Sigmoid colon (tissue), 7 donors: ENCODE measurements around the gene PTPRH. TPM values are rescaled to one million over a fixed set of nuclear protein-coding genes. Genes with fewer than 3 reads are reported as not detected.

Experiments
- DNase-seq: peaks from one replicate; pipeline ENCODE4 v3.0.0-alpha.2; 2019
- H3K27ac ChIP-seq, 4 donors: fragments of 200-600 bp; sonication (generic); one replicate each; pipeline ENCODE4 v1.5.1; 2016 to 2019; ENCODE audit warnings: mild to moderate bottlenecking in 1 of 4
- H3K27me3 ChIP-seq, 3 donors: fragments of 200-600 bp; sonication (generic); one replicate each; pipeline ENCODE4 v1.5.1; 2019; ENCODE audit warnings: mild to moderate bottlenecking in 1 of 3
- H3K36me3 ChIP-seq, 4 donors: fragments of 200-600 bp; sonication (generic); one replicate each; pipeline ENCODE4 v1.5.1; 2016 to 2019
- H3K4me1 ChIP-seq, 4 donors: fragments of 200-600 bp; sonication (generic); one replicate each; pipeline ENCODE4 v1.5.1; 2017 to 2019
- H3K4me3 ChIP-seq, 4 donors: fragments of 200-600 bp; sonication (generic); one replicate each; pipeline ENCODE4 v1.5.1; 2017 to 2019; ENCODE audit warnings: mild to moderate bottlenecking in 2 of 4, moderate library complexity in 1 of 4
- H3K9me3 ChIP-seq, 4 donors: fragments of 200-600 bp in 3 of 4; sonication (generic) in 3 of 4; one replicate each; pipeline versions ENCODE4 v1.5.1 to v1.6.1; 2013 to 2019
- CTCF ChIP-seq, 4 experiments: fragments of 450-650 bp in 3 of 4; fragments of 200-600 bp in 1 of 4; IDR thresholded peaks; one replicate each; pipeline ENCODE4 v1.5.1; 2016 to 2019; ENCODE audit warnings: antibody characterized with exemption in 4 of 4, mild to moderate bottlenecking in 3 of 4, moderate library complexity in 2 of 4
- EP300 ChIP-seq, 4 donors: sonication (generic); formaldehyde crosslinking; IDR thresholded peaks; one replicate each; pipeline ENCODE4 v1.6.1; 2017; ENCODE audit warnings: antibody characterized with exemption in 4 of 4
- POLR2A ChIP-seq, 2 donors: fragments of 450-650 bp; IDR thresholded peaks; one replicate each; pipeline ENCODE4 v1.6.1; 2016; ENCODE audit warnings: antibody characterized with exemption in 2 of 2, mild to moderate bottlenecking in 2 of 2, moderate library complexity in 2 of 2
- POLR2AphosphoS5 ChIP-seq, 4 donors: sonication (generic); formaldehyde crosslinking; IDR thresholded peaks; one replicate each; pipeline ENCODE4 v1.6.1; 2017; ENCODE audit warnings: antibody characterized with exemption in 4 of 4
- WGBS, 2 donors: extraction: QIAGEN DNeasy Blood & Tissue Kit; methylation state at CpG; one replicate each; pipeline ENCODE4 v1.1.7; 2013; 5-methylcytosine and 5-hydroxymethylcytosine counted together
- intact Hi-C: fragments of 100-400 bp; cut with DNase I; formaldehyde crosslinking; loops from one replicate; pipeline ENCODE4 v1.15.1; 2023
- polyA plus RNA-seq, 3 donors: library from polyadenylated mRNA; stranded (reverse); fragments of 200-250 nt; gene quantifications; one replicate each; pipeline ENCODE4 v1.2.3, GENCODE V29; 2013
- total RNA-seq, 4 donors: library from RNA; depleted of rRNA; stranded (reverse); fragments of >200 nt; gene quantifications; one replicate each; pipeline ENCODE4 v1.1.0, GENCODE V29; 2016
- donor health status: healthy with polysubstance abuse.
- donor health status: Bipolar disorder and iron deficiency.
- donor health status: healthy.

The PTPRH gene
- total and polyA plus RNA-seq, 7 donors: 0.95 to 61.3 (median 4.3) TPM

DNA sequence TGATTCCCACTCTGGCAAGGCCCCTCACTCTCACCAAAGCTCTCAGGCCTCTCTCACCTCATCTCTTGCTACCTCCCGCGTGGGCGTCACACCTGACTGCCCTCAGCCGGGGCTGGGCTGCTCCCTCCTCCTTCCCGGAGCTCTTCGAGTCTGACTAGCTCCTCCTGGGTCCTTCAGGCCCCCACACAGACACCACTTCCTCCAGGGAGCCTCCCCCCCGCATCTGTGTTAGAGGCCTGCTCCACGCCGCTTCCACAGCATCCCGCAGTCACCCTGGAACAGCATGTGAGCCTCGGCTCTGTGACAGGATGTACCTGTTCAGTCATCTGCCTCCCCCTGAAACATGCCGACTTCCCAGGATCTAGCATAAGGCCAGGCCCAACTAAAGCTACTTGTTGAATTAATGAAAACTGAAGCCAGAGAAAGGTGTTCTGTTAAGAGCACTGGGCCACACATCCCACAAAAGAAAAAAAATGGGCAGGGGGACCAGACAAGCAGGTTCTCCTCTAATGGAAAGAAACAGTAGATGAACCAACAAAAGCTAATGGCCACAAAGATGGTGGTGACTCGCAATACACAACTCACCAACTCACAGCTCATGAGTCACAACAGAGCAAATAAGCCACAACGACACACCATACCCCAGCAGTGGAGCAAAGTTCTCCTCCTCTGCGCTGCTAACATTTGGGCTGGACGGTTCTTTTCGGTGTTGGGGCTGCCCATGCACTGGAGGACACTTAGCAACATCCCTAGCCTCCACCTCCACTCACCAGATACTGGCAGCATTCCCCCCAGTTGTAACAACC is 46.5 kb upstream of the PTPRH start:
- Histone ChIP-seq H3K27ac (peak overlapping the region in 1 of 4 donors; percentile 11), H3K36me3 (no peaks in the 10 kb centered on the region), H3K4me3 (peak overlapping the region in 1 of 4 donors; percentile 6), H3K27me3 (no peaks in the 10 kb centered on the region), H3K9me3 (no peaks in the 10 kb centered on the region), H3K4me1 (peaks cover 4 to 81% (median 47%) of the 10 kb centered on the region in 4 donors)
- intact Hi-C loops: no loop called here
- no peak for DNase-seq
- no peak for TF ChIP-seq POLR2A (IDR thresholded peaks at IDR 0.05)
- TF ChIP-seq CTCF (IDR thresholded peaks at IDR 0.05): no peak
- no peak for TF ChIP-seq EP300 (IDR thresholded peaks at IDR 0.05)
- 41 to 72% methylated on average over 17 of the region's 17 CpGs for WGBS, 2 donors

- TF ChIP-seq POLR2AphosphoS5 (IDR thresholded peaks at IDR 0.05) (no peak), CTCF (IDR thresholded peaks at IDR 0.05) (no peak)
- no peak for DNase-seq
- peak overlapping the region; percentile 14 to 66 (median 30) for H3K27ac ChIP-seq
- H3K27me3 ChIP-seq: no peaks in the 10 kb centered on the region
- intact Hi-C loops: no loop called here
- WGBS, 2 donors: 45 to 79% methylated on average over 6 of the region's 6 CpGs
- H3K4me3 ChIP-seq: peak overlapping the region in 3 of 4 donors; percentile 6 to 30 (median 24)
- H3K9me3 ChIP-seq: no peaks in the 10 kb centered on the region
- H3K4me1 ChIP-seq: peaks cover 4 to 76% (median 40%) of the 10 kb centered on the region in 4 donors
- H3K36me3 ChIP-seq: no peaks in the 10 kb centered on the region
Observed at GRCh38 chr19:55254625-55254977, 45.3 kb upstream of the PTPRH start.

DNA sequence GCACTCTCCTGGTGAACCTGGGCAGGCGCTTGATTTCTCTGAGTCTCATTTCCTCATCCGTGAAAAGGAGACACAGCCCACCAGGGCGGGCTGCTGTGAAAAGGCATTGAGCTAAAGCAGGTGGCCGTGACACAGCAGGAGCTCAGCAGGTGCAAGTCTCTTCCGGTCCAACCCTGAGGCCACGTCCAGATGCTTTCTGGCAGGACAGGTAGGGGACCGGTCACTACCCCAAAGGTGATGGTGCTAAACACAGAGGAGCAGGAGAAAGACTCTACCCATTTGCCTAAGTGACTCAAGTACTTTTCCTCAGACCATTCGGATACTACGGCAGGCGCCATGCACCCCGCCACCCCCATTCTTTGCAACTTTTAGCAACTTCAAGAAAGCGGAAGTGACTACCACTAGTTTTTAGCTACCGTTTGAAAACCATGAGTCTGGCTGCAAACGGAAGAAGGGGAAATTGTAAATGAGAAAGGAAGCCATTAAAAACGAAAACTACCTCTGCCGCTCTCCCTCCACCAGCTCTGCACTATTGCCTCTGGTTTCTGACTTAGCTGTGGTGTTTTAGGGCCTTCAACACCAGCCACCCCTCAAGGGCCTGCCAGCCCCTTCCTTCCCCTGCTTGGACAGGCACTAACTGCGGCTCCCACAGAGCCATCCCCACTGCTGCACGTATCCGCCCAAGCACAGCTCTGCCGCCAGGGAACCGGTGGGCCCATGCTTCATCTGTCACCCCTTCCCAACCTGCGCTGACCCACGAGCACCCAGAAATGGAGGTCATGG is 44.7 kb upstream of the PTPRH start:
- Histone ChIP-seq H3K27me3 (no peaks in the 10 kb centered on the region), H3K4me1 (peaks cover under 1 to 73% (median 40%) of the 10 kb centered on the region in 4 donors), H3K27ac (peak overlapping the region; percentile 14 to 66 (median 30)), H3K36me3 (no peaks in the 10 kb centered on the region), H3K4me3 (peak overlapping the region in 3 of 4 donors; percentile 6 to 30 (median 24)), H3K9me3 (no peaks in the 10 kb centered on the region)
- intact Hi-C loops: no loop called here
- TF ChIP-seq CTCF (IDR thresholded peaks at IDR 0.05) (no peak), POLR2AphosphoS5 (IDR thresholded peaks at IDR 0.05) (no peak), EP300 (IDR thresholded peaks at IDR 0.05) (no peak), POLR2A (IDR thresholded peaks at IDR 0.05) (no peak)
- no peak for DNase-seq
- WGBS, 2 donors: 45 to 78% methylated on average over 23 of the region's 23 CpGs

GRCh38 chr19:55252760-55253663 is 43.7 kb upstream of the PTPRH start:
- Histone ChIP-seq H3K4me3 (no peak overlapping the region), H3K4me1 (peaks cover 0 to 81% (median 47%) of the 10 kb centered on the region in 4 donors), H3K9me3 (no peaks in the 10 kb centered on the region), H3K36me3 (no peaks in the 10 kb centered on the region), H3K27ac (no peak overlapping the region), H3K27me3 (no peaks in the 10 kb centered on the region)
- DNase-seq: no peak
- no peak for TF ChIP-seq POLR2AphosphoS5 (IDR thresholded peaks at IDR 0.05)
- intact Hi-C loops: no loop called here
- 71 to 86% methylated on average over 21 of the region's 21 CpGs for WGBS, 2 donors
